Measurements from ENCODE around the gene SPEF2. TPM values are rescaled to one million over a fixed set of nuclear protein-coding genes. Genes with fewer than 3 reads are reported as not detected.

Gene SPEF2
- total RNA-seq, 1 experiment from 2014 or later = 0.87 TPM

GRCh38 chr5:35762368-35762767 is 144.7 kb downstream of the SPEF2 start:
- no peak for ATAC-seq
- TF ChIP-seq POLR2AphosphoS5 (IDR thresholded peaks at IDR 0.05; ENCODE audit: low read depth, low read length) = no peak
- no peak for TF ChIP-seq TCF7L2 (IDR thresholded peaks at IDR 0.05; ENCODE audit: low read depth, low read length)
- TF ChIP-seq CTCF (IDR thresholded peaks at IDR 0.05) = no peak
- no peak for TF ChIP-seq REST (IDR thresholded peaks at IDR 0.05; ENCODE audit: insufficient read depth in 1 of 2, low read depth in 2 of 2, low read length in 1 of 2)
- no peak for TF ChIP-seq SIN3A (IDR thresholded peaks at IDR 0.05; ENCODE audit: borderline replicate concordance, insufficient read depth, low read depth, low read length)
- Histone ChIP-seq H3K27me3 (ENCODE audit: control insufficient read depth, insufficient read depth, low read length) (no peaks in the 10 kb centered on the region), H3K4me3 (ENCODE audit: low read depth in 2 of 2, low read length in 2 of 2) (no peak overlapping the region), H3K36me3 (ENCODE audit: control insufficient read depth, insufficient read depth, low read length) (no peaks in the 10 kb centered on the region), H3K9me3 (ENCODE audit: control insufficient read depth, insufficient read depth, low read depth, low read length) (no peaks in the 10 kb centered on the region), H3K27ac (ENCODE audit: low read length) (no peak overlapping the region), H3K4me1 (ENCODE audit: control insufficient read depth, insufficient read depth, low read length) (no peaks in the 10 kb centered on the region)
- intact Hi-C loops (cut with micrococcal nuclease; ENCODE audit: unreplicated experiment) (no loop called here), in situ Hi-C loops (cut with HindIII; ENCODE audit: low pct_unique_long_range_greater_than_20kb, low sequenced_read_pairs) (no loop called here)
- BruUV-seq (replicated peaks) = no TSS peak
- DNase-seq (ENCODE audit: low read depth, low spot score) = no peak
- CTCF ChIA-PET = no interaction called here
- POLR2A ChIA-PET = interaction anchor here (0.6 kb wide), 1 partner anchor 28 kb away, joined by 3 read pairs; no protein-coding TSS in a partner anchor

GRCh38 chr5:35765921-35766320 is 148.3 kb downstream of the SPEF2 start:
- TF ChIP-seq CTCF (IDR thresholded peaks at IDR 0.05) = no peak
- TF ChIP-seq SIN3A (IDR thresholded peaks at IDR 0.05; ENCODE audit: borderline replicate concordance, insufficient read depth, low read depth, low read length) = no peak
- TF ChIP-seq TCF7L2 (IDR thresholded peaks at IDR 0.05; ENCODE audit: low read depth, low read length) = no peak
- intact Hi-C loops (cut with micrococcal nuclease; ENCODE audit: unreplicated experiment) = no loop called here
- no TSS peak for BruUV-seq (replicated peaks)
- ATAC-seq (no peak), DNase-seq (ENCODE audit: low read depth, low spot score) (no peak)
- Histone ChIP-seq H3K9me3 (ENCODE audit: control insufficient read depth, insufficient read depth, low read depth, low read length) (no peaks in the 10 kb centered on the region), H3K27me3 (ENCODE audit: control insufficient read depth, insufficient read depth, low read length) (no peaks in the 10 kb centered on the region), H3K27ac (ENCODE audit: low read length) (no peak overlapping the region), H3K36me3 (ENCODE audit: control insufficient read depth, insufficient read depth, low read length) (no peaks in the 10 kb centered on the region), H3K4me3 (ENCODE audit: low read depth in 2 of 2, low read length in 2 of 2) (no peak overlapping the region), H3K4me1 (ENCODE audit: control insufficient read depth, insufficient read depth, low read length) (no peaks in the 10 kb centered on the region)
- in situ Hi-C loops (cut with HindIII; ENCODE audit: low pct_unique_long_range_greater_than_20kb, low sequenced_read_pairs) = no loop called here
- CTCF ChIA-PET = no interaction called here
- POLR2A ChIA-PET = no interaction called here
